Loucy (cell line): Measurements from ENCODE around the gene TMEM243.

Experiments used
- EZH2phosphoT487 ChIP-seq: fragments of 200-600 bp; IDR thresholded peaks from 2 replicates; pipeline ENCODE4 v1.6.1; 2018; ENCODE audit warnings: antibody characterized with exemption, mild to moderate bottlenecking, moderate library complexity, borderline replicate concordance
- TF ChIP-seq, protein P1 (sequence below): fragments of 200-600 bp; sonication (generic); conservative IDR thresholded peaks from 2 replicates; pipeline ENCODE4 v1.5.1; 2014; ENCODE audit warnings: mild to moderate bottlenecking, antibody characterized with exemption, low read length

DNA sequence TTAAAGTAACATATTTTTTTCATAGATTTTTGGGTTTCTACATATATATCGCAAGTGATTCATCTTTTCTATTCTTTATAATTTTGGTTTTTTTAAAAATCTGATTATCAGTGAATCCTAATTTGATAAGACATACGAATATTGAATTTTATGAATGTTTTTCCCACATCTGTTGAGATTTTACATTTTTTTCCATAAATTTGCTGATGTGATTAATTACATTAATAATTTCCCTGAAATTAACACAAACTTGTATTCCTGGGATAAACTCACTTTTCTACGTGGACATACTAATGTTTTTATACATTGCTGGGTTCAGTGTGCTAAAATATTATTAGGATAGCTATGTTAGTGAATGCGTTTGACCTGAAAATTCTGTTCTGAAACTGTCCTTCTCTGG lies 41.2 kb downstream of the TMEM243 start:
- TF ChIP-seq, protein P1, sequence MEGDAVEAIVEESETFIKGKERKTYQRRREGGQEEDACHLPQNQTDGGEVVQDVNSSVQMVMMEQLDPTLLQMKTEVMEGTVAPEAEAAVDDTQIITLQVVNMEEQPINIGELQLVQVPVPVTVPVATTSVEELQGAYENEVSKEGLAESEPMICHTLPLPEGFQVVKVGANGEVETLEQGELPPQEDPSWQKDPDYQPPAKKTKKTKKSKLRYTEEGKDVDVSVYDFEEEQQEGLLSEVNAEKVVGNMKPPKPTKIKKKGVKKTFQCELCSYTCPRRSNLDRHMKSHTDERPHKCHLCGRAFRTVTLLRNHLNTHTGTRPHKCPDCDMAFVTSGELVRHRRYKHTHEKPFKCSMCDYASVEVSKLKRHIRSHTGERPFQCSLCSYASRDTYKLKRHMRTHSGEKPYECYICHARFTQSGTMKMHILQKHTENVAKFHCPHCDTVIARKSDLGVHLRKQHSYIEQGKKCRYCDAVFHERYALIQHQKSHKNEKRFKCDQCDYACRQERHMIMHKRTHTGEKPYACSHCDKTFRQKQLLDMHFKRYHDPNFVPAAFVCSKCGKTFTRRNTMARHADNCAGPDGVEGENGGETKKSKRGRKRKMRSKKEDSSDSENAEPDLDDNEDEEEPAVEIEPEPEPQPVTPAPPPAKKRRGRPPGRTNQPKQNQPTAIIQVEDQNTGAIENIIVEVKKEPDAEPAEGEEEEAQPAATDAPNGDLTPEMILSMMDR: no peak
- TF ChIP-seq EZH2phosphoT487: no peak
